B cell (primary cell): ENCODE data around the gene DNAH2.

ENCODE experiments used
- EZH2 ChIP-seq: IDR thresholded peaks from 2 replicates; pipeline ENCODE4 v1.6.1; 2012; ENCODE audit warnings: borderline replicate concordance, low read depth, mild to moderate bottlenecking, moderate library complexity, low read length; ENCODE audit not compliant: insufficient read depth, poor library complexity, severe bottlenecking
- TF ChIP-seq, protein P1 (sequence below): fragments of 200-600 bp; IDR thresholded peaks from one replicate; pipeline ENCODE4 v1.8.0; 2022; ENCODE audit warnings: antibody characterized with exemption, mild to moderate bottlenecking

DNA sequence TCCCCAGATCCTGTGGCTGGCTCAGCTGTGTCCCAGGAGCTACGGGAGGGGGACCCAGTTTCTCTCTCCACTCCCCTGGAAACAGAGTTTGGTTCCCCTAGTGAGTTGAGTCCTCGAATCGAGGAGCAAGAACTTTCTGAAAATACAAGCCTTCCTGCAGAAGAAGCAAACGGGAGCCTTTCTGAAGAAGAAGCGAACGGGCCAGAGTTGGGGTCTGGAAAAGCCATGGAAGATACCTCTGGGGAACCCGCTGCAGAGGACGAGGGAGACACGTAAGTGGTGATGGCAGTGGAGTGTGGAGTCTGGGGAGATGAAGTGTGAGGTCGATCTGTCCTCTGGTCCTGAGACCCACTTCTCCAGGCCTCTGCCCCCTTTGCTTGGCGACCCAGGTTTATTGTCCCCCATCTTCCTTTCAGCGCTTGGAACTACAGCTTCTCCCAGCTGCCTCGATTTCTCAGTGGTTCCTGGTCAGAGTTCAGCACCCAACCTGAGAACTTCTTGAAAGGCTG lies 28.7 kb upstream of the DNAH2 start:
- TF ChIP-seq, protein P1, sequence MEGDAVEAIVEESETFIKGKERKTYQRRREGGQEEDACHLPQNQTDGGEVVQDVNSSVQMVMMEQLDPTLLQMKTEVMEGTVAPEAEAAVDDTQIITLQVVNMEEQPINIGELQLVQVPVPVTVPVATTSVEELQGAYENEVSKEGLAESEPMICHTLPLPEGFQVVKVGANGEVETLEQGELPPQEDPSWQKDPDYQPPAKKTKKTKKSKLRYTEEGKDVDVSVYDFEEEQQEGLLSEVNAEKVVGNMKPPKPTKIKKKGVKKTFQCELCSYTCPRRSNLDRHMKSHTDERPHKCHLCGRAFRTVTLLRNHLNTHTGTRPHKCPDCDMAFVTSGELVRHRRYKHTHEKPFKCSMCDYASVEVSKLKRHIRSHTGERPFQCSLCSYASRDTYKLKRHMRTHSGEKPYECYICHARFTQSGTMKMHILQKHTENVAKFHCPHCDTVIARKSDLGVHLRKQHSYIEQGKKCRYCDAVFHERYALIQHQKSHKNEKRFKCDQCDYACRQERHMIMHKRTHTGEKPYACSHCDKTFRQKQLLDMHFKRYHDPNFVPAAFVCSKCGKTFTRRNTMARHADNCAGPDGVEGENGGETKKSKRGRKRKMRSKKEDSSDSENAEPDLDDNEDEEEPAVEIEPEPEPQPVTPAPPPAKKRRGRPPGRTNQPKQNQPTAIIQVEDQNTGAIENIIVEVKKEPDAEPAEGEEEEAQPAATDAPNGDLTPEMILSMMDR = no peak
- TF ChIP-seq EZH2 = no peak
